Fibroblast of the aortic adventitia (primary cell): ENCODE results near the gene PPP1R37. TPM values are rescaled to one million over a fixed set of nuclear protein-coding genes. Genes with fewer than 3 reads are reported as not detected.

ENCODE experiments used
- DNase-seq: peaks from one replicate; pipeline ENCODE4 v3.0.0-alpha.2; 2010; ENCODE audit warnings: low read depth
- H3K4me3 ChIP-seq: 2 replicates; pipeline ENCODE4 v1.5.1; 2011; ENCODE audit warnings: low read depth, mild to moderate bottlenecking, control low read depth, low read length, moderate library complexity
- CTCF ChIP-seq: IDR thresholded peaks from 2 replicates; pipeline ENCODE4 v1.5.1; 2011; ENCODE audit warnings: mild to moderate bottlenecking, low read length, control low read depth, inconsistent platforms; ENCODE audit not compliant: insufficient read depth
- total RNA-seq: library from RNA; depleted of rRNA; stranded (reverse); fragments of >200 nt; gene quantifications from 2 replicates; pipeline ENCODE4 v1.2.3, GENCODE V29; 2012; ENCODE audit warnings: low replicate concordance

PPP1R37 gene
- total RNA-seq, 1 donor, result 28.0 TPM

- H3K4me3 ChIP-seq, result no peak overlapping the region
- TF ChIP-seq CTCF, result no peak
- DNase-seq, result no peak
Observed at GRCh38 chr19:45171211-45171623, 78.2 kb downstream of the PPP1R37 start.

GRCh38 chr19:45172173-45172572 is 79.2 kb downstream of the PPP1R37 start:
- DNase-seq, result no peak
- TF ChIP-seq CTCF, result no peak
- no peak overlapping the region for H3K4me3 ChIP-seq

- TF ChIP-seq CTCF, result no peak
- no peak for DNase-seq
- H3K4me3 ChIP-seq, result no peak overlapping the region
Observed at GRCh38 chr19:45172611-45173208, 79.7 kb downstream of the PPP1R37 start.

GRCh38 chr19:45173816-45174215 is 80.8 kb downstream of the PPP1R37 start:
- H3K4me3 ChIP-seq, result no peak overlapping the region

GRCh38 chr19:45175515-45176345 is 82.8 kb downstream of the PPP1R37 start:
- no peak for DNase-seq
- no peak for TF ChIP-seq CTCF
- no peak overlapping the region for H3K4me3 ChIP-seq

More at GRCh38 chr19:45173816-45174215, 80.8 kb downstream of the PPP1R37 start:
- no peak for TF ChIP-seq CTCF
- no peak for DNase-seq

GRCh38 chr19:45177817-45178261 is 84.9 kb downstream of the PPP1R37 start, which contains the start of gene TRAPPC6A:
TSS of gene TRAPPC6A (minus strand) at chr19:45178237. CDS start at chr19:45178218, 19 bp downstream.
- TF ChIP-seq CTCF, result no peak
- peak within 1 kb of the TSS; percentile 91 for H3K4me3 ChIP-seq
- peak; percentile 52 for DNase-seq
